HEK293T (cell line): ENCODE data around the gene PPP1R10.

Experiments
- CTCF ChIA-PET: fragments of 350-600 bp; formaldehyde crosslinking; extraction: SDS; loops from one replicate; lab custom pipeline; 2021; ENCODE audit warnings: antibody characterized with exemption, inconsistent platforms; lab: Yijun Ruan, JAX
- POLR2A ChIA-PET: fragments of 350-600 bp; formaldehyde crosslinking; extraction: SDS; loops from one replicate; lab custom pipeline; 2020; ENCODE audit warnings: antibody characterized with exemption, inconsistent platforms; lab: Yijun Ruan, JAX
- DNase-seq: peaks from one replicate; pipeline ENCODE4 v3.0.0; 2012; ENCODE audit warnings: mixed read lengths; ENCODE audit errors: extremely low spot score
- ARNT ChIP-seq: fragments of 450-650 bp; IDR thresholded peaks from 2 replicates; pipeline ENCODE4 v1.6.1; 2017; ENCODE audit warnings: mild to moderate bottlenecking
- BHLHE40 ChIP-seq: fragments of 450-650 bp; IDR thresholded peaks from 2 replicates; pipeline ENCODE4 v1.6.1; 2016; ENCODE audit warnings: mild to moderate bottlenecking, moderate library complexity, borderline replicate concordance
- CTBP1 ChIP-seq: fragments of 450-650 bp; IDR thresholded peaks from 2 replicates; pipeline ENCODE4 v1.6.1; 2016; ENCODE audit warnings: borderline replicate concordance
- ELF4 ChIP-seq: fragments of 450-650 bp; IDR thresholded peaks from 2 replicates; pipeline ENCODE4 v1.6.1; 2017; ENCODE audit warnings: antibody characterized with exemption
- FOXA1 ChIP-seq: fragments of 450-650 bp; IDR thresholded peaks from 2 replicates; pipeline ENCODE4 v1.6.1; 2016; ENCODE audit warnings: mild to moderate bottlenecking
- FOXK2 ChIP-seq: fragments of 450-650 bp; IDR thresholded peaks from 2 replicates; pipeline ENCODE4 v1.6.1; 2016; ENCODE audit warnings: mild to moderate bottlenecking
- FOXM1 ChIP-seq: fragments of 450-650 bp; IDR thresholded peaks from 2 replicates; pipeline ENCODE4 v1.6.1; 2017; ENCODE audit warnings: mild to moderate bottlenecking, borderline replicate concordance
- HDGF ChIP-seq: fragments of 450-650 bp; IDR thresholded peaks from 2 replicates; pipeline ENCODE4 v1.6.1; 2017; ENCODE audit warnings: antibody characterized with exemption, borderline replicate concordance
- L3MBTL2 ChIP-seq: fragments of 450-650 bp; conservative IDR thresholded peaks from 2 replicates; pipeline ENCODE4 v1.6.1; 2016; ENCODE audit warnings: mild to moderate bottlenecking
- LEF1 ChIP-seq: fragments of 450-650 bp; IDR thresholded peaks from 2 replicates; pipeline ENCODE4 v1.6.1; 2017; ENCODE audit warnings: mild to moderate bottlenecking, borderline replicate concordance
- NFRKB ChIP-seq: fragments of 450-650 bp; IDR thresholded peaks from 2 replicates; pipeline ENCODE4 v1.6.1; 2016; ENCODE audit warnings: mild to moderate bottlenecking, moderate library complexity
- SP1 ChIP-seq: fragments of 450-650 bp; IDR thresholded peaks from 2 replicates; pipeline ENCODE4 v1.6.1; 2017
- SUZ12 ChIP-seq: fragments of 450-650 bp; IDR thresholded peaks from 2 replicates; pipeline ENCODE4 v1.6.1; 2016; ENCODE audit warnings: mild to moderate bottlenecking
- TARDBP ChIP-seq: fragments of 450-650 bp; IDR thresholded peaks from 2 replicates; pipeline ENCODE4 v1.6.1; 2016
- ZNF384 ChIP-seq: fragments of 450-650 bp; IDR thresholded peaks from 2 replicates; pipeline ENCODE4 v1.6.1; 2016
- TF ChIP-seq, protein P1 (sequence below): fragments of 450-650 bp; IDR thresholded peaks from 2 replicates; pipeline ENCODE4 v1.6.1; 2016

The PPP1R10 gene

DNA sequence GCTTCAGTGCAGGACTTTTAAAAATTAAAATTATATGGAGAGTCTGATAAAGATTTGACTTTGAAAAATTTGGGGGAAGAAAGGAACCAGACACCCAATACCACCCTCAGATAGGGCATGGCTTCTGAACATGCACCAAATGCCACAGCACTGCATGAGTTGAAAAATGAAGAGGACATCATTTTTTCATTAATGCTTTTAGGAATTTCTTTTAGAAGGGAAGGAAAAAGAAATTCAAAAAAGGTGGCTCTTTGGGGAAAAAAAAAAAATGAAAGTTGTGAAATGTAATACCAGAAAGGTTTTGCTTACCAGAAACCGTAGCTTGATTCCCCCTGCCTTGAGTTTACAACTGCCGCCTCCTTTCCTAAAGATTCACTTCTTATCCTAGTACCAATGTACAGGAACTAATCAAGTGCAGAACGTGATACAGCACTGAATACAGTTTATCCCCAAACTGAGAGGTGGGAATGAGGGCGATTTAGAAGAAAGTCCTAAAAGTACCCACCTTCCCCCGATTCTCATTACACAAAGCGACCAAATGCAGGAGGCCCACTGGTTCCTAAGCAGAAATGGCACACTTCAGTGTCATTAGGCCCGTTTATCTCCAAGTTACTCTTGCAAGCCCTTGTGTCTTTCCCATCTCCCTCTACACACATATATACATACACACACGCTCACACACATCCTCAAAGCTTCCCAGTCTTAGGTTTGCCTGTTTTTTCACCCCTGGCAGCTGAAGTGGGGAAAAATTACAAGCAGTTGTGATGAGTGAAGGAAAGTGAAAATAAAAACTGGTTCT, 2.8 kb downstream of the PPP1R10 start:
- CTCF ChIA-PET: interaction anchor here (0.6 to 0.7 kb wide), 3 partner anchors 76 to 245 kb away, joined by 3 to 5 read pairs (median 3); no protein-coding TSS in a partner anchor
- TF ChIP-seq ELF4 (0 out of 2 replicates have a peak, but pooled peaks have one; percentile 3), NFRKB (no peak)
- no peak for DNase-seq
- POLR2A ChIA-PET: interaction anchor here (0.6 to 4.8 kb wide), 30 partner anchors 8 to 300 kb away, joined by 3 to 90 read pairs (median 5); partner anchors contain the start of genes ABCF1, ATAT1, DHX16 and GNL1

DNA sequence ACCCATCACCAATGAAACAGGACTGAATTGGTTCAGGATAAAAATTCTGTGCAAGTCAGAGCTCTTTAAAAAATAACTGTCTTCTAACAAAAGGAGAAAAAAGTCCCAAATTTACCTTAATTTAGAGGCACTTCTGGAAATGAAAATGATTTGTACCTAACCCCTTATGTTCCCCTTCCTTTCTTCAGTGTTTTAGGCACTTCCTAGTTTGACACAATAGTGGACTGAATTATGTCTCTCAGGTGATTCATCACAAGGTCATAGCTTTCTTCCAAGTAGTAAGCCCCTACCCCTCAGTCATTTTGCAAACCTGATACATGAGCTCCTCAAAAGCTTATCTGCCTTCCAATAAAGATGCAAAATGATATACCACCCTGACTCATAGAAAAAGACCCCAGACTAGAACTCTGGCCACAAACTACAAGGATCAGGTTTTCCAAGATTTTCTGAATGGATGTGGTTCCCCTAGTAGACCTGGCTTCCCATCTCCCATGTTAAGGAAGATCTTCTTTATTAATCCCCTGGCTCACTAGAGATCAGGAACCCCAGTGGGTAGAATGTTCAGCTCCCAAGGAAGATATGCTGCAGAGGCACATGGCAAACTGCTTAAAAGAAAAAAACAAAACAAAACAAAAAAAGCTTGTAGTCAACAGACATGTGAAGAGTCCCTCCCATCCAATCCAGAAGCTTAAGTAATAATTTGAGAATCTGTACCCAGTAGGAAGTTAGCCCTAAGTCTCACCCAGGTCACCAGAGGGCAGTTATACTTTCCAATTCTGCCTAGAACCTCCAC, 3.6 kb downstream of the PPP1R10 start:
- no peak for TF ChIP-seq ZNF384
- no peak for TF ChIP-seq TARDBP
- no peak for TF ChIP-seq SP1
- TF ChIP-seq ELF4: no peak
- TF ChIP-seq FOXM1: no peak
- no peak for TF ChIP-seq HDGF
- no peak for TF ChIP-seq LEF1
- no peak for TF ChIP-seq FOXA1
- no peak for TF ChIP-seq SUZ12
- TF ChIP-seq FOXK2: no peak
- TF ChIP-seq, protein P1, sequence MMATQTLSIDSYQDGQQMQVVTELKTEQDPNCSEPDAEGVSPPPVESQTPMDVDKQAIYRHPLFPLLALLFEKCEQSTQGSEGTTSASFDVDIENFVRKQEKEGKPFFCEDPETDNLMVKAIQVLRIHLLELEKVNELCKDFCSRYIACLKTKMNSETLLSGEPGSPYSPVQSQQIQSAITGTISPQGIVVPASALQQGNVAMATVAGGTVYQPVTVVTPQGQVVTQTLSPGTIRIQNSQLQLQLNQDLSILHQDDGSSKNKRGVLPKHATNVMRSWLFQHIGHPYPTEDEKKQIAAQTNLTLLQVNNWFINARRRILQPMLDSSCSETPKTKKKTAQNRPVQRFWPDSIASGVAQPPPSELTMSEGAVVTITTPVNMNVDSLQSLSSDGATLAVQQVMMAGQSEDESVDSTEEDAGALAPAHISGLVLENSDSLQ: no peak
- TF ChIP-seq NFRKB: no peak
- no peak for TF ChIP-seq ARNT
- no peak; the same call in 1 of the 2 replicates for TF ChIP-seq L3MBTL2
- no peak for TF ChIP-seq CTBP1
- no peak for TF ChIP-seq BHLHE40
- DNase-seq: no peak
- POLR2A ChIA-PET: interaction anchor here (0.7 to 4.8 kb wide), 18 partner anchors 9 to 368 kb away, joined by 3 to 90 read pairs (median 5); partner anchors contain the start of genes ABCF1, ATAT1, MDC1 and PRR3
- CTCF ChIA-PET: interaction anchor here (0.6 to 1.3 kb wide), 4 partner anchors 13 to 246 kb away, joined by 3 to 5 read pairs (median 4); no protein-coding TSS in a partner anchor

DNA sequence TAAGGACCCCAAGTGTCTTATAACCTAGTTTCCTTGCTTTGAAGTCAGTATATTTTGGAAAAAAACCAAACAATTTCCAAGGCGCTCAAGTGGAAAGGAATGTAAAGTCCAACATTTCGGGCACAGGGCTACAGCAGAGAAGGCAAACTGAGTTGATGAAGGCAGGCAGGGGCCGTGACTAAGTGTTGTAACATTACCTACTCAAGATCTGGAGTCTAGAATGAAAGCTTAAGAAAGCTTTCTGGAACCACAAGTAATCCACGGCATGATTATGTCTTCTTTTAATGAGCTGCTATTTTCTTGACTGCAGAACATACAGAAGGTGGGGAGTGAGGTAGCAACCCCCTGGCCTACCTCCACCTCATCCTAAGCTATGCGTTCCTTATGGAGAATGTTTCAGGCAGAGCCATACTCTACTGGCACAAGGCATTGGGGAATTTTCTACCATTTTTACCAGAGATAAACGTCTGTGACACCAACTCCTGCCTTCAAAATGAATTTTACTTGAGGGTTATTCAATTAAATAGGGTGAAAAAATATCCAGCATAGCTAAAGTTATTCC, 4.3 kb downstream of the PPP1R10 start:
- no peak for DNase-seq
- ChIA-PET POLR2A (interaction anchor here (0.7 to 4.8 kb wide), 16 partner anchors 9 to 369 kb away, joined by 3 to 90 read pairs (median 5); partner anchors contain the start of genes ATAT1, MDC1 and PRR3), CTCF (interaction anchor here (1.2 to 1.3 kb wide), 3 partner anchors 12 to 71 kb away, joined by 3 to 5 read pairs (median 4); no protein-coding TSS in a partner anchor)
- TF ChIP-seq FOXK2 (no peak), LEF1 (no peak), FOXA1 (no peak), FOXM1 (no peak), ELF4 (no peak), SUZ12 (no peak), SP1 (no peak), ZNF384 (no peak), CTBP1 (no peak), L3MBTL2 (no peak), TARDBP (no peak), ARNT (no peak), NFRKB (no peak), HDGF (no peak), BHLHE40 (no peak)
- TF ChIP-seq, protein P1: no peak

DNA sequence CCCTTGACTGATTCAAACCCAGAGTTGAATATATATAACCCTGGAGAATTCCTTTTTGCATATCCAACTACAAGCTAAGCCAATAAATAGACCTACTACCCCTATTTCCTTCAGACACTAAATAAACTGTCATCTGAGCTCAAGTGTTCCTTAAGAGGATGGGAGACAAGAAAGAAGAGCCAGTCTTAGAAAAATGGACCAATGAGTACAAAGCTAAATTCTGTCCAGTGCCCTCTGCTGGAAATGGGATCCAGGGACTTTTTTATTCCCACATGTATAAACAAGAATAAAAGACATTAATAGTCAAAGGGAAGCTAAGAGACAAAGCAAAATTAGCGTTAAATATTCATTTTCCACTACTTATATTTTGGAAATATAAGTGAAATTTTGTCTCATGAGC, 4.8 kb downstream of the PPP1R10 start:
- DNase-seq: no peak

DNA sequence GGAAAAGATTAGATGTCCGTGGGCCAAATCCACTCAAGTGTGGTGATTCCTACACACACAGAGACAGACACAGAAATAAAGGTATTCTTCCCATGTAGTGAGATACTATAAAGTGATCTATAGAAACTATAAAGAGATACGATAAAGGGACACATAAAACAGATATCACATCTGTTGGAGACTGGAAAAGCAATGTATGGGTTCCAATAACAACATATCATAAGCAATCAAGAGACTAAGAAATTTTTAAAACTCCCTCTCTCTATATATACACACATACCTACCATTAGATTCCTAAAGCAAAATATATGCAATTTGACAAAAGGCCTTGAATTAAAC, 5.2 kb downstream of the PPP1R10 start:
- TF ChIP-seq L3MBTL2 (no peak), NFRKB (no peak), ARNT (no peak), BHLHE40 (no peak), ELF4 (no peak), TARDBP (no peak), FOXA1 (no peak), LEF1 (no peak), CTBP1 (no peak), SUZ12 (no peak)
- TF ChIP-seq, protein P1: no peak
- ChIA-PET CTCF (no interaction called here), POLR2A (interaction anchor here (1.0 to 4.8 kb wide), 5 partner anchors 13 to 107 kb away, joined by 5 to 90 read pairs (median 6); partner anchors contain the start of gene ATAT1)
- no peak for DNase-seq

More for the DNA sequence above, 4.8 kb downstream of the PPP1R10 start:
- TF ChIP-seq SP1: no peak
- TF ChIP-seq BHLHE40: no peak
- TF ChIP-seq FOXK2: no peak
- ChIA-PET POLR2A (interaction anchor here (1.0 to 4.8 kb wide), 8 partner anchors 8 to 107 kb away, joined by 3 to 90 read pairs (median 8); partner anchors contain the start of gene ATAT1), CTCF (interaction anchor here (1.2 to 1.3 kb wide), 3 partner anchors 11 to 71 kb away, joined by 3 to 5 read pairs (median 4); no protein-coding TSS in a partner anchor)
